Stimulated activated CD4-positive, alpha-beta T cell treated with anti-CD3 and anti-CD28 coated beads, Interleukin-2, amount 100 ng/mL, for 48 hours (primary cell): ENCODE results near the gene DLGAP1.

Experiments
- DNase-seq, 2 donors: peaks; one replicate each; pipeline ENCODE4 v3.0.0-alpha.2; 2020

Gene DLGAP1

DNA sequence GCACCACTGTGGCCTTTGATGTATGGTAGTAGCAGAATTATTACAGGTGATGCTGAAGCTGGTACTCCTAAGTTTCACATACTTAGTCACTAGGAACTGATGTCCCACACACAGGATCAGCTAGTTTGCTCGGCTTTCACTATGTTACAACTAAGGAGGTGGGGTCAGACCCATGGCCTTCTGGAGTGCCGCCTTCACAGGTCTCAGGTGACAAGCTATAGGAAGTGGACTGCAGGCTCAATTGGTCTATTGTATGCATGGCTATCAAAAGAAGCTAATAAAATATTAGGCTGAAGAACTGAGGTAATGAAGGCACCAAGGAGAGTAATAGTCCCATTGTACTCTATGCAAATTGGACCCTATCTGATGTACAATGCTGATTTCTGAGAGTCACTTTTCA lies 170.6 kb downstream of the DLGAP1 start:
- DNase-seq, result no peak

DNA sequence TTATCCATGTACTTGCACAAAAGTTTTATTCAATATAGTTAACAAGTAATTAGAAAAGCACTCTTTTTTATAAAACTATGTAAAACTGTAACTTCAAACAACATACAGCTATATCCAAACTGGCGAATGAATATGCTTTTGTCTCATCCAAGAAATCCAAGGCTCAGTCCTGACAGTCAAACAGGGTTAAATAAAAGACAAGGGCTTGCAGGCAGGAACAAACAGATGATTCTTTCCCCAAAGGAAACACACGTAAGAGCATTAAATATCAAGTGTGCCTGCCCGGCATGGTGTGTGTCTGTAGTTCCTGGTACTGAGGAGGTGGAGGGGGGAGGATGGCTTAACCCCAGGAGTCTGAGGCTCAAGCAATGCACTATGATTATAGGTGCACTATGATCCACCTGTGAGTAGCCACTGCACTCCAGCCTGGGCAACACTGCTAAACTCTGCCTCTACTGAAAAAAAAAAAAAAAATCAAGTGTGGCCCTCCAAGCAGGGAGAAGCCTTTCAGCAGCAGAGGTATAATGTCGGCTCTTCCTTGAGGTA lies 171.3 kb downstream of the DLGAP1 start:
- DNase-seq, result no peak

DNA sequence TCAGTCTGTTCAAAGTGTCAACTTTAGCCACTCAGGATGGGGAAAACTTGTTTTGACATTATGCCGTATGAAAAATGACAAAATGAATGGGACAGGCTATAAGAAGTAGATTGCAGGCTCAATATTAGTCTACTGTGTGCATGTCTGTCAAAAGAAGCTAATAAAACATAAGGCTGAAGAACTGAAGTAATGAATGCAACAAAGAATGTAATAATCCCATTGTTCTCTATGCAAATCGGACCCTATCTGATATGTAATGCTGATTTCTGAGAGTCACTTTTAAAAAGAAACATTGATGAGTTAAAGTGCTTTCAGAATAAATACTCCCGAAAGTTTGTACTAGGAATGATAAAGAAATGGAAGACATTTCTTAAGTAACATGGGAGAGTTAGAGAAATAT lies 172.2 kb downstream of the DLGAP1 start:
- no peak for DNase-seq

DNA sequence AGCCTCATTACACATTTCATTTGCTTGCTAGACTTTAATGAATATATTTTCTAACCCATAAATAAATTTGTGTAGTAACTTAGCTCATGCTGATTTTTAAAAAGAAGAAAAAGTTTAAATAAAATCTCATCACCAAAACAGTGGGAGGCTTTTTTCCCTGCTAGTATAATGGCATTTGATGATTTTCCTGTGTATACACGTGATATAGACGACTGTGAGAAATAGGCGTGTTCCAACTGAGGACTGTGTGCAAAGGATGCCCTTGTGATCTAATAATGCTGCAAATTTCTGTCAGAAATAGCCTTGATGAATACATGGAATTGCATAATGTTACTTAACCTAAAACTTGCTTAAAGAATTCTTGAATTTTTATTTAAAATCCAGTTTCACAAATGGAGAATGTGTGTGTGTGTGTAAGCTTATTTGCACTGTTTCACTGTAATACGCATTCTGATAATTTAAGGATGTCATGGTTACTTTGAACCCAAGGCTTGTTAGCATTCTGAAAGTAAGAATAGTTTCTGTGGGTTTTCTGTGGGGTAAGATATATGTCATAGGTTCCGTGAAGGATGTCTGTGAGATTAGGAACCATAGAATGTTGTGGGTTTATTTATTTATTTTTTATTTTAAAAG lies 178.0 kb downstream of the DLGAP1 start:
- DNase-seq, result no peak

DNA sequence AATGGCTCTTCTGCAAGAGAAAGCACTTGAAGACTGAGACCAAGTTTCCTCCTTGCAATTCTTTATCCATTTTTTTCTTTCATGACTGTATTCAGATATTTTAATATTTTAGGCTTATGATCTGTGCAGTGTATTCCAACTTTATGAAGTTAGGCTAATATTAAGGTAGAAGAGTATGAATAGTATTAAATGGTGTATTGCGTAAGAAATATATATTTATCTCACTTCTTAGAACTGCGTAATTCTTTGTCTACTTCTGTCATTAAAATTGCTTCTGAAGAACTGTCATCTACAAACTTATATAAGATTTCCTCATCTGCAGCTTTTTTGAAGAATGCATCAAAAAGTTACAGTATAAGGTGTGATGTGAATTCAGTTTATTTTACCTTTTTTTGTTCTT lies 183.2 kb downstream of the DLGAP1 start:
- DNase-seq, result no peak

DNA sequence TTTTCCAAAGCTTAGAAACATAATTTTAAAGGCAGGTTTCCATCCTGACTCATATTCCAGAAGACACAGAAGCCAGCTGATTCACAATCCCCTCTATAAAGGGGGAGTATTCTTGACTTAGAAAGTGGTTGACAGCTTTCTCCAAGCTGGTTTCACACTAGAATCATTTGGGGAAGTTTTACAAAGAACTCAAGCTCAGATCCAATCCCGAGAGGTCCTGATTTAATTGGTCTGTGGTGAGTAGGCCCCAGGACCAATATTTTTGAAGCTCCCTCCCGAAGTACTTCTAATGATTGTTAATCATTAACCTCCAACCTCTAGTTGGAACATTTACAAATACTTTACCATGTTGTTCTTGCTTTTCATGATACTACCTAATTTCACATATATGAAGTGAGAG lies 184.1 kb downstream of the DLGAP1 start:
- no peak for DNase-seq

DNA sequence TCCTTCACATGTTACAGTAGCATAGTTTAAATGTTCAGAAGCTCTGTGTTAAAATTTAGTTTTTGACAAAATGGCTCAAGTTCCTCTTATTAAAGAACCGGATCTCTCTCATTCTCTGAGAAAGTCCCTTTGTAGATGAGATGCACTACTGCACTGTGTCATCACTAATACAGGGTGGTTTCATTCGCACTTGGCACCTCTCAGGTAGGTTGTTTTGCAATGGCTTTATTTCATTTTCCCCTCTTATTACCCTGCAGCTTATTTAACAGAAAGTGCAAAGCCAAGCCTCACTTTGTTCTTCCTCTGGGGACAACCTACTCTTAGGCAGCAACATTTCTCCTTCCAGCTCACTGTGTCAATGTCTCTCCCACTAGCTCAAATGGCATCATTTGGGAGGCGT lies 185.1 kb downstream of the DLGAP1 start:
- no peak for DNase-seq

DNA sequence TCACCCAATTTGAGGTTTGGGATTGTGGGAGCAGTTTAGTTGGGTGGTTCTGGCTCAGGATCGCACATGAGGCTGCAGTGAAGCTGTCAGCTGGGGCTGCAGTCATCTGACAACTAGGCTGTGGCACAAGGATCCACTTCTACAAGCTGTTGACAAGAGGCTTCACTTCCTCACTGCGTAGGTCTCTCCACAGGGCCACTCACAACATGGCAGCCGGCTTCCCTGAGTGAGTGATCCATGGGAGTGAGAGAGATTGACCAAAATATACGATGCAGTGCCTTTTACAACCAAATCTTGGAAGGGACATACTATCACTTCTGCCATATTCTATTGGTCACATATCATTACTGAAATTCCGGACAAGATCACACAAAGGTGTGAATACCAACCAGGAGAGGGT lies 187.5 kb downstream of the DLGAP1 start:
- DNase-seq, result no peak

DNA sequence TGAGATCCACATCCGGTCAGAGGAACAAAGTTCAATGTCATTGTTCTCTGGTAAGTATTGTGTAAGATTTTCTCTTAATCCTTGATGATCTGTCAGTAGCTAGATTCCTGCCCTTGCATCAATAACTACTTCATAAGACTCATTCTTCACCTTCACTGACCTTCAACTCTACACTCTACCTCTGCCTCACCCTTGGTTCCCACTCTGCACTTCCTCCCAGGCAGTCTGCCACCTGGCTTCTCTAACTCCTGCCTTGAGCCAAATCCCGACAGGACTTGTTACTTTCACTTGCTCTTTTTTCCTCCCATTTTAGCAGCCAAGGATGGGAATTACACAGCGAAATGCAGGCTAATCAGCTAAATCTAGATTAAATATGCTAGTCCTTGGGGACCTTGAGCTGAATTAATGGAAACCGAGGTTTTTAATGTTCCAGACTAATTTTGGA lies 190.7 kb downstream of the DLGAP1 start:
- DNase-seq, result no peak

DNA sequence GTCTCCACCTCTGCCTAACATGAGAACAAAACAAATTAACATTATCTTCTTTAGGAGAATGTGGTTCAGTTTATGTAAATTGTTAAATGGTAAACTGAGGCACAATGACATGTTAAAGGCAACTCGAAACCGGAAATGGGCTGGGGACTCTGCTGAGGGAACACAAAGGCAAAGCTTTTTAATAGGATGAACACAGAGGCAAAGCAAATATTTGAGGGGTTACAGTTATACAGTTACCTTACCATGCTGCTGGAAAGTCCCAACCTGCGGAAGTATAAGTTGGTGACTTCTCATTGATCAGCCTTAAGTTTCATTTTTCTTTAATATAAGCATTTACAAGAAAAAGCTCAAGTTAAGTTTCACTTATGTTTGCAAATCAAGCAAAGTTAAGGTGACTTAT lies 195.0 kb downstream of the DLGAP1 start:
- no peak for DNase-seq

DNA sequence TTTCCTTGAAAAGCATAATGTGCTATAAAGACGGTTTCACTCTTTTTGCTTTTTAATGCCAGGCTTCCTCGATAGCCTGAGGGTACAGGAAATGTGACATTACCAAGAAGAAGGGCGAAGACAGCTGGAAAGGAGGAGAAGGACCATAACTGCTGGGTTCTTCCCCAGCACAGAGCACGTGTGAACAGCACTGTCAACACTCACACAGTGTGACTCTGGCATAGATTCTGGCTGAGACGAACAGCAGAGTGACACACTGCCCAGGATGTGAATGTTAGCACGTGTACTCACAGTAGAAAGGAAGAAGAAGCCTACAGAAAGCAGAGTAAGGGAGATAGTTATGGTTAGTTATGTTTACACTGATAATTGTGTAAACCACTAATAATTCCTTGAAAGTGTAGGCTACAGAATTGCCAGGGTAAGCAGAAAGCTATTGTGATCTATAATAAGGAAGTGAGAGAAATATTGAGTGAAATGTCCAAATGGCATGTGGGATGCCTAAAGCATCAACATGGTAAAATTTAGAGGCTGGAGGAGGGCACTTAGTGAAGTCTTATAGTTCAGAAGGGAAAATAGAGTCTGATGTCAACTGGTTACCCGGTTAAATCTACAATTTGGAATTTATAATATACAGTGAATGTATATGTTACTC lies 198.2 kb downstream of the DLGAP1 start:
- DNase-seq, result no peak

DNA sequence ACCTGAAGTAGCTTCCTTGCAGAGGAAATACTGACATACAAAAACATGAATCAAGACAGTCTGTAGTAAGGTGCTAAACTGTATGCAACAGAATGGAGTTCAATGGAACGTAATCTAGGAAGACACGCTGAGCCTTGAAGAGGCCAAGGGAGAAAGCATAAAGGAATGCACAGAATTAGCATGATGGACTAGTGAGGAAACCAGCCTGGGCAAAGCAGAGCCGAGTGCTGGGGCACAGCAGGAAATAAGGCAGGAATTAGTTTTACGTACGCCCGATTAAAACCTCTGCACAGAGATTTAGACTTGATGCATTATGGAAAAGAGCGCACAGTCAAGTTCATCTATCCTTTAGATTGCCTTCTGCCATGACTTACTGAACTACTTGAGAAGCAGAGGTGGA lies 200.3 kb downstream of the DLGAP1 start:
- no peak for DNase-seq

DNA sequence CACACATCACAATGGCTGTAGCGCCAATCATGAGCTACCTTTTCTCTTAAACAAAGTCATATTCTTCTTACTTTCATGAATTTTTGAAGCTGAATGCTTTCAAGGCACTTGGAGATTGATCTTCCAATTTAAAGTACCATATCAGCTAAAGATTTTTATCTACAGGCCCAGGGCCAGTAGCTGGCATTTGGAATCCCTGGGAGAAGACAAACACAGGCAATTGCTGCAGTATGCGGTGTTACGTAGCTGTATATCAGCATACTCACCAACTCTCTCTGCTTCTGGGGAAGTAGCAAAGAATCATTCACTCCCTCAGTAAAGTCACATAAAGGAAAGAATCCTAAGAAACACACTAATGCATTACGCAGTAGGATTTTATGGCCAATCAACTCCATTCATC lies 202.3 kb downstream of the DLGAP1 start:
- DNase-seq, result no peak

DNA sequence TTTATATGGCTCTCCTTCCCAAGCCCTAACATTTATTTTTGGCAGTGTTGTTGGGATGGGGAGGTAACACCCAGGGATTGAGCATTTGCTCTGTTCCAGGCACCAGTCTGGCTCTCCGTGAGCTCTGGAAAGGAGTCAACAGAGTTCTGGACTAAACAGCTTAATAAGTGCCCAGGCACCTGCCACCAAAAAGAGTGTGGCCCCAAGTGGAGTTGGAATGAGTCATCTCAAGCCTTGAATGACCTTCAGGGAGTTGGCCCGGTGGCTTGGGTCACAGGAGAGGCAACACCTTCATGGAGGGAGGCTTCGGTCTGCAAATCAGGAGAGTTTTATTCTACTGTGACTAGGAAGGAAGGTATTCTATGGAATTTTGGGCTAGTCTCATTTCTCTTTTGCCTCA lies 203.2 kb downstream of the DLGAP1 start:
- no peak for DNase-seq

DNA sequence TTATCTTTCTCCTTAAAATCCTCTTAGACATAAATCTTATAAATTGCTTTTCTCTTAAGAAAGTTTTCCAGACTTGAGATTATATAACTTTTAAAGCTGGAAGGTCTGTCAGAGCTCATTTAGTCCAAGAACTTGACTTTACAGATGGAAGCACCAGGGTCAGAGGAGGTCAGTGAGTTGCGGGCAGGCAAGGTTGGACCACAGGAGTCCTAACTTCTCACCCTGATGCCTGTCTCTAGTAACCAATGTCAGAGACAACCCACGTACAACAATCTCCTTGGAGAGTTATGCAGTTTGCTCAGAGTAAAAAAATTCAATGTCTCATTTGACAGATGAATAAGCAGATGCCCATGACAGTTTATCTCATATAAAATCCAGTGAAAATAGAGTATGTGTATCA lies 203.9 kb downstream of the DLGAP1 start:
- no peak for DNase-seq

DNA sequence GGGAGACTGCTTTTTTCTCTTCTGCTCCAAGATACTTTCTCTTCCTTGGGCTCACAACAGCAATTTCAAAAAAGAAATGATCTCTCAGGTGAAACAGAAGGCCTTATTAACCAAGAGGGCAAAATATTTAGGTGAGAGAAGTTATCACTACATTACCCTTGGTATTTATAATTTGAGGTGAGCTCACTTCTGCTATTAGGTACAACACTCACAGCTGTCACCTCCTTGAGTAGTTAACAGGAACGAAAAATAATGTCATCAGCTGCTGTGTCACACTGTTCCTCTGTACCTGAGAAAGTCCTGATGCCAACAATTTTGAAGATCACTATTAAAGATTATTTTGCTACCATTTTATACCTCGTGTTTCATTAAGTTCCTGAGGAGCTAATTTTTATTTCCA lies 205.0 kb downstream of the DLGAP1 start:
- DNase-seq, result no peak

DNA sequence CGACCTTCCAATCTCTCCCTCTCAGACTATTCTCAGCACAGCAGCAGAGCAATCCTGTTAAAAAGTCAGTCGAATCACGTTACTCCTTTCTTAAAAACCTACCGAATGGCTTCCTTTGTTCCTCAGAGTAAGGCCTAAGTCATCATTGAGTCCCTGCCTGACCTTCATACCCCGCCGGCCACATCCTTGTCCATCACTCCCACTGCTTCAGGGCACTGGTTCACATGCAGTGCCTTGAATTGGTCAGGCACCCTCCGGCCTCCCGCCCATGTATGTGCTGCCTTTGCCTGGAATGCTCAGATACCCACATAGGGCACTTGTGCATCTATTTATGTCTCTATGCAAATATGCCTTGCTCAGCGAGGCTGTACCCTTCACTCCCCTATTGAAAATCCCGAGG lies 206.4 kb downstream of the DLGAP1 start:
- no peak for DNase-seq

DNA sequence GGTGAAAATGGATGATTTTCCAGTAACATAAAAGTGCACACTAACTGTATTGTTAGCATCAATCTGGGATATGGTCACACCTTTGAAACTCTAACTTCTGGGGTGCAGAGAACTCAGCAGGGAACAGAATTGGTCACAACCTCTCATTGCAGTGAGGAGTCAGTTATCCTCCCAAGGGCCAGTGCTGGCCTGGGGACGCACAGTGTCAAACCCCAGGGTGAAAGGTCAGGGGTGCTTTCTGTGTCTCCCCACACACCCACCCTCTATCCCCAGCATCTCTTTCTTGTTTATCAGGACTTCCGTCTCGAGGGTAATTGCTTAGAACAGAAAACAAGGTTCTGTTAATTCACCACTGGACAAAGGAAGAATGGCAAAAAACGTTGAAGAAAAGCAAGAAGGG lies 208.7 kb downstream of the DLGAP1 start:
- no peak for DNase-seq

DNA sequence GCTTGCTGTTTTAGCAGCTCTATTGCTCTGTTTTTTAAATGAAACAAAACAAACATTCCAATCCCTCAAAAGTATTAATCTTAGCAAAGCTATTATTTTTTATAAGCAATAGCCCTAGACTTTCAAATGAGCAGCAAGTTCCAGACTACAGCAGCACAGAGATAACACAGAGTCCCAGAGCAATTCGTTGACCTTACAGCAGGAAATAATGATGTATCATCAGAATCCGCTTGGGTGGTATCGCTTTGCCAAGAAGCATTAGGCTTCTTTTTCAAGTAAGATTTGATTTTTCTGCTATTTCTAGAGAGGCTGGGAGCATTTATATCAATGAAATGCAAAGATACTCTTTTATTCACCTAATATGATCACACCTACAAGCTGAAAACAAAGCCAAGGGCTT lies 209.7 kb downstream of the DLGAP1 start:
- no peak for DNase-seq

DNA sequence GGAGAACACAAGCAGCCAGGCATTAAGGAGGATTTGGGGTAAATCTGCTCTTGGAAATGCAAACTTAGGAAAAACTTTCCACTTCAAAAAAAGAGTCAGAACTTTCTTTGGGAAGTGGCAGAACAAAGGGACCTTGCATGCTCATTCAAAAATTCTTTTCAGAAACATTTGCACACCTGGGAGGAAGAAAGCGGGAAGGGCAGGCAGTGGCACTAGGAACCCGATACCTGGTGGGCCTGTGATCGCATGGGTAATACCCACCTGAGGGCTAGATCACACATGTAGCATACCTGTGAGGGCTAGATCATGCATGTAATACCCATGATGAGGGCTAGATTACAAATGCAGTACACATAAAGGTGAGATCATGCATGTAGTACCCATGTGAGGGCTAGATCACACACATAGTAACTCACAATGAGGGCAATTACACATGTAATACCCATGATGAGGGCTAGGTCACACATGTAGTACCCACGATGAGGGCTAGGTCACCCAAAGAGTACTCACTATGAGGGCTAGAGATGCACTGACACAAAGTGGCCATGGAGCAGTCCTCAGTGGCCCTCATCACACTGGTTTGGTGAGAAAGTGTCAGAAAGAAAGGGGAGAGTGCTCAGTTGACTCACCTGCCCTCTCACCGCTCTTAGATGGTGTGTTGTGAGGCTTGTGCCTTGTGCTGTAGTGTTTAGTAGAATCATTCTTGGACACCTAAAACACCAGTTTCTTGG lies 212.5 kb downstream of the DLGAP1 start:
- DNase-seq, result no peak

DNA sequence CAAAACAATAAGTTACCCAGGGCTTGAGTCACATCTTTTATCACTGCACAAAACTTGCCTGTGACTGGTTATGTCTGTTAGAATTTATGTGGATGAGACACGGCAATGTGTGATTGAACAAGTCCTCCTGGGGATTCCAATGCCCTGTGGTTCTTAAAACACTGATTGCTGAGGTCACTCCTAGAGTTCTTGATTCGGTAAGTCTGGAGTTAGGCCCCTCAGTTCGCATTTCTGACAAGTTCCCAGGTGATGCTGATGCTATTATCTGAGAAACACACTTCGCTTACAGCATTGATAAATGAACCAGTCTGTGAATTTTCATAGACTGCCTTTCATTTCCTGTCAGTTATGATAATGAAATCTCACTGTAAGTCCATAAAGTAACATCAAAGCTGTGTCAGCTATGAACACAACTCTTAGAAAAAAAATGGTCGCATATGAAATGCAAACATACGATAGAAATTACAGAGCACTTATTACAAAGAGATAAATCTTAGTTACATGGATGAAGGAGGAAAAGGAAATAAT lies 214.0 kb downstream of the DLGAP1 start:
- DNase-seq, result no peak

DNA sequence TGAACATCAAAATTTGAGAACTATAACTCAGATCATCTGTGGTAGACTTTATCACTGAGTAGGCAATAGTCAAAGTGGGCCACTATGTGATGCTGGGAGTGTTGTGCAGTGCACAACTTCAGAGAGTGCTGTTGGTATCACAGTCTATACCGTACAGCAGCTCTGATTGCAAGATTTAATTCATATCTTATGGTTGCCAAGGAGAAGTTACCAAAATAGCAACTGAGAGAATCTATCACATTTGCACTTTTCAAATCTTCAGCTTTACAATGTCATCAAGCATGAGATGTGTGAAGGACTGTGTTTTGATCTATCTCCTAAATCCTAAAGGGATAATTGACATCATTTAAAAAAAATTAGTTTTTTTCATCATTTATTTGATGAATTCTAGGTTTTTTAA lies 216.1 kb downstream of the DLGAP1 start:
- no peak for DNase-seq

DNA sequence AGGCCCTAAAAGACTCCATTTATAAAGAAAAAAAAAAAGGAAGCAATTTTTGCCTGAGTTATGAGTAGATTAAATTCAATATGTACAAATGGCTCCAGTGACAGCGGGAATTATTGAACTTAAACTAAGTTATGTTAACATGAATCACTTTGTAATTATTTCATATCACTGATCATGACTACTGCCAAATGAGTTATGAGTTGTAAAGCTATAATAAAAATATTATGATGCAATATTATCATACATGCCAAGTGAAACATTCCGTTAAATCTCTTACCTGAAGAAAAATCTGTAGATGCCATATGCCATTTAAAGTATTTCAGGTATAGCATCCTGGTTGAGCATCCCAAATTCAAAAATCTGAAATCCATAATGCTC lies 217.5 kb downstream of the DLGAP1 start:
- no peak for DNase-seq
